GM18861 (cell line): Measurements from ENCODE around the gene FAM227A.
"Not testable (repeated sequence)": the region's sequence is repeated elsewhere in the genome, so short reads cannot be mapped to it uniquely, and the experiment has no call there.

ENCODE experiments used
- ATAC-seq: cut with Tn5 transposase; IDR thresholded peaks from one replicate; pipeline ENCODE4 v1.9.1; 2021; ENCODE audit not compliant: unreplicated experiment

Gene FAM227A

GRCh38 chr22:38612217-38613006, 43.8 kb downstream of the FAM227A start:
- no peak for ATAC-seq

DNA sequence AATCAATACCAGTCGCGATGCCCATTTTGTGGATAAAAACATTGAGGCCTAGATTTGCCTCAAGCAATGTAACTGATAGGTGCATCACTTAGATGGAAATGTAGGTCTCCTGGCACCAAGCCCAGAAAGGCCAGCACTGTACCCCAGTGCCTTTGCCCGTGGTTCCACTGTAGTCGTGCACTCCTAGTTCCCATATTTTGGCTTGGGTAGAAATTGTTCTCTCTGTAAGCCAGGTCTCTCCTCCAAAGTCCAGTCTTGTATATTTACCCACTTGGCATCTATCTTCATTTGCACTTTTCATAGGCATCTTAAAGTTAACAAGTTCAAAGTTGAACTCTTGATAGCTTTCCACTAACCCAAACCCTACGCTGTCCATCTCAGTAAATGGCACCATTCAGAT, 44.6 kb downstream of the FAM227A start:
- ATAC-seq: no peak

DNA sequence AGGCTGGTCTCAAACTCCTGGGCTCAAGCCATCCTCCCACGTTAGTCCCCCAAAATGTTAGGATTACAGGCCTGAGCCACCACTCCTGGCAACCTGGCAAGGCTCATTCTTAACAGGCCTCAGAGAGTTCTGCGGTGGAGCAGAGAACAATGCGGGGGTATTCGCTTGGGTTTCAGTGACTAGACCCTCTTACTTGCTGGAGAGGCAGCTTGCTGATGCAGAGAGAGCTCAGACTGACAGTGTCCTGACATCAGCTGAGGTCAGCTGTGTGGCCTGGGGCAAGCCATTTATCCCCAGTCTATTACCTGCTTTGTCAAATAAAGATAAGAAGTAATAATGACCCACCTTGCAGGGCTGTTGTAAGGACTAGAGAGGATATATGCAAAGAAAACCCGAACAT, 46.0 kb downstream of the FAM227A start:
- no peak for ATAC-seq

- ATAC-seq: no peak
Measured at GRCh38 chr22:38608992-38609750, 47.0 kb downstream of the FAM227A start.

- ATAC-seq: no peak
Measured at GRCh38 chr22:38607680-38608079, 48.5 kb downstream of the FAM227A start.

DNA sequence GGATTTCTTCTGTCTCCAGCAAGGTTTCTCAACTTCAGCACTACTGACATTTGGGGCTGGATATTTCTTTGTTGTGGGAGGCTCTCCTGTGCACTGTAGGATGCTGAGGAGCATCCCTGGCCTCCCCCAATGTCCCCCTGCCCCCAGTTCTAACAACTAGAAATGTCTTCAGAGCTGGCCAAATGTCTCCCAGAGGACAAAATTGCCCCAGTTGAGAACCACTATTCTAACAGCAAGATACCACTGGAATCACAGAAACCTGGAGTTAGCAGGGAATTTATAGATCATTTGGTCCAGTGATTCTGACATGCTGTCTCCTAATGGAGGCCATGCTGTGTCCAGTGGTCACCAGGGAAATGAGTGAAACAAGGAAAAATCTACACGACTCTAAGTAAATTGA, 54.0 kb downstream of the FAM227A start:
- ATAC-seq: no peak

DNA sequence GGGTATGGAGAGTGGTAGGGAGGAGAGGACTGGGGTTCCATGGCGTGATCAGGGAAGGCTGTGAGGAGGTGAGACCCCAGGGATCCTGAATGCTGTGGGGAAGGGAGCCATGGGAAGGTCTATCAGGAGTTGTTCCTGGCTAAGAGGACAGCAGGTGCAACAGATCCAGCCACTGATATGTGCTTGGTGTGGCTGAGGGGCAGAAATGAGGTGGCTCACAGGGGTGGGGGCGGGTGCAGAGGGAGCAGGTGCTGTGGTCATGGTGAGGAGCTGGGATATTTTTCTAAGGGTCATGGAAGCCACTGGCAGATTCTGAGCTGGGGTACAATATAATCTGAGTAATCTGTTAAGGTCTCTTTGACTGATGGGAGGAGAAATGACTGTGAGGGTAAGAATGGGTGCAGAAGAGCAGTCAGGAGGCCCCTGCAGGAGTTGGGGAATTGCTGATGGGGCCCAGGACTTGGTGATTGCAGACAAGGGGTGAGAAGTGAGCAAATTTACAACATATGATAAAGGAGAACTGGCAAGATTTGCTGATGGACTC, 54.9 kb downstream of the FAM227A start:
- ATAC-seq: no peak

- ATAC-seq: no peak
Measured at GRCh38 chr22:38599466-38599865, 56.7 kb downstream of the FAM227A start.

GRCh38 chr22:38582923-38583322, 73.3 kb downstream of the FAM227A start:
- ATAC-seq: not testable (repeated sequence)

DNA sequence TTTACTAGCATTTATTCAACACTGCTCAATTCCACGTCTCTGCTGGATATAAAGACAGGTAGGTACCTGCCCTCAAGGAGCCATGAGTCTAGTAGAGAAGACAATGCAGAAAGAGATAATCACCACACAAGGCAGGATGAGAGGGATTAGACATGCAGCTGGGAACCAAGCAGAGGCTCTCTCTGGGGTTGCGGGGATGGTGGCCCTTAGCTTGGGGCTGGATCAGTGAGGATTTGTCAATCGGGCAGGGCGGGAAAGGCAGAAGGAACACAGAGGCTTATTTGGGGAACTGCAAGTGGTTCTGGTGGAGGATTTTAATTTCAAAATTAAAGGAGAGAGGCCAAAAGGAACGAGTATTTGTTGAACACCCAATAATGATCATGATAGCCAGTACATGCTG, 77.7 kb downstream of the FAM227A start:
- ATAC-seq: no peak

DNA sequence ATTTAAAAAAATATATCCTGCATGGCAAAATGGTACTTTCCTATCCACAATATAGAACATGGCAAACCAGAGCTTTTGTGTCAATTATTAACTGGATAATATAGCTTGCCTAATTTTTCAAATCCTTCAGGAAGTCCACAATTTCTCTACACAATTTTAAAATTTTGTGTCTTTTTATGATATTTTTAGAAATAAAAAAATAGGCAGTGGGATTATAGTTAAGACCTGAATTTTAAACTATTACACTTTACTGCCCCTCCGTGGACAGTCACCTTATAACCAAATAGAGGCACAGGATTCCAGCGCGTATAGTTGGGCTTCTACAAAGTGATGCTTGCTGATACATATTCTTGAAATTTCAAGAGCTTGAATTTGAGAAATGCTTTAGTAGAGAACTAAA, 84.1 kb downstream of the FAM227A start:
- ATAC-seq: no peak

DNA sequence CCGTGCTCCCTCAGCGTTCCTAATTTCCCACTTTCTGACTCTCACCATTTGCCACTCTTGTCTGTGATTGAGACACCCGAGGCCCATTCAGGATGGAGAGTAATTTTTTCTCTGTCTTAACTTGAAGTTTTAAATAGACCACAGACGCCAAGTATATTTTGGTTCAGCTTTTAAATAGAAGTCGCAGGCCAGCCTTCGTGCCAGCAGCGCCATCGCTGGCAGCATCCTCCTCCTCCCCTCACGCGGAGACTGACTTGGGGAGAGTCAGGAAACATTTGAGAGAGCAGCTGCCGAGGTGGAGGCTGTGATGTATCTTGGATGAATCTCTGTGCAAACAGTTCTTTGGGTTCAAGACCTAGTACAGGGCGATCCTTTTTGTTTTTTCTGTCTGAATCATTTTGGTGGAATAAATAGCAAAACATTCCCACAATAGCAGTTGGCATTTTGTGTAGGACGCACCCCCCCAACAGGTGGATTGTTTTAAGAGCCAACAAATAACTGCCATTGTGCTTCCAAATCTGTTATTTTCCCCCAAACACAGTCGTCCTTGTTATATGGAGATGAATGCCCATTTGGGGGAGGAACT, 85.3 kb downstream of the FAM227A start:
- ATAC-seq: no peak

- no peak for ATAC-seq
Measured at GRCh38 chr22:38569972-38570778, 86.0 kb downstream of the FAM227A start, which contains the start of gene DMC1. TSS of gene DMC1 (minus strand) at chr22:38570183. CDS start at chr22:38568256, 1,927 bp downstream.

DNA sequence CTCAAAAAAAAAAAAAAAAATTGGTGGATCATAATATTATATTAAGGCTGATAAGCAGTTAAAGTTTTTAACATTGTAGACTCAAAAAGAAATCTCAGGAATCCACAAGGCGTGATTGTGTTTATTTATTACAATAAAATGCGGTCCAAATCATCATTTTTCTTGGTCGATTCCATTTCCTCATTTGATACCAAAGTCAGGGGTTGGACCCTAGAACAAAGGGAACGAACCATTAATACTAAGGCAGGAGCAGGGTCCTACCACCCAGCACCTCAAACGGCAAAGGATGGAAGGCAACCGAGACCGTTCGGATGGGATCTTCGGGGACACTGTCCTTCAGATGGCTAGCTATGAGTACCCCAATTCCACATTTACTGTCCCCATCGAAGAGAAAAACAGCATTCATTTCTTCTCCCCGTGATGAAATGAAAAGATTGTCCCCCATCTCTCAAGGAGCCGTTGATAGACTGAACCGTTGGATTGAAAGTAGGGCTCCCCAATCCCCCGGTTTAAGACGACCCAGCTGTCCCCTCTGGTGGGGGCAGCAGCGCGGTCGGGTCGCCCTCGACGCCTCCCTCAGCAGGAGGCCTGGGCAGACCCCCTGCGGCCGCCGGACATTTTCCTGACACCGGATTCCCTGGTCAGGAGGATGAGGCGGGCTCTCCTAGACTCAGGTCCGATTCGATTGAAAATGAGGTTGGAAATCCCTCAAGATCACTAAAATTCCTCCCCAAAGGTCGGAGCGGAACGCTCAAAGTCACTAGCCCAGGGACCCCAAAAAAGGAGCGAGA, 86.8 kb downstream of the FAM227A start:
- ATAC-seq: no peak

DNA sequence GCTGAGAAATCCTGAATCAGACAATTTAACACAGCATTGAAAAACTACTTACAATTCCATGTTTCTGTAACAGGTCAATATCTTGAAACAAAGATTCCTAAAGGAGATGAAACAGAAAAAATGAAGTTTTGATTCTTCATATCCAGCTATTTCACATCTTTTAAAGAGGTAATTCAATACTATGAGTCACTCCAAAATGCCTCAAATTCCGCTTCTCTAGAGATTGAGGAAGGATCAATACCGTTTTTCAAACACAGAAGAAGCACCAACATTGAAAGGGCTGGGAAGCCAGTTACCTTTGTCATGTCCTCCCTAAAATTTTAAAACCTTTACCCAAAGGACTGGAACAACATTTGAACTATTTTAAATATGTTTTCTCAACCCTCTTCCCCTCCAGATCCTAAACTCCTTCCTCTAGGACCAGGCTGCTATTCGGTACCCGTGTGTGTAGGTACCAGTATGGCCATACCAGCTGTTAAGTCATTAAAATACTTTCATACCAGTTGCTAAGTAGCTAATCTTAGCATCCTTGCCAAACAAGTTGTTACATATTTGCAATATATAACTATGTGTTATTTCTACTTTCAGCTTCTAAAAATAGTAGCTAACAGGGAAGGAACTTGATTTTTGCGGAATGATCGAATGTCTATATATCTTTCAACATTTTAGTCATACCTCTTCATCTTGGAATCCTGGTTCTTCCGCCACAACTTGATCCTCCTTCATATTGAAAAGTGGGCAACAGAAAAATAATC, 88.5 kb downstream of the FAM227A start:
- ATAC-seq: no peak

DNA sequence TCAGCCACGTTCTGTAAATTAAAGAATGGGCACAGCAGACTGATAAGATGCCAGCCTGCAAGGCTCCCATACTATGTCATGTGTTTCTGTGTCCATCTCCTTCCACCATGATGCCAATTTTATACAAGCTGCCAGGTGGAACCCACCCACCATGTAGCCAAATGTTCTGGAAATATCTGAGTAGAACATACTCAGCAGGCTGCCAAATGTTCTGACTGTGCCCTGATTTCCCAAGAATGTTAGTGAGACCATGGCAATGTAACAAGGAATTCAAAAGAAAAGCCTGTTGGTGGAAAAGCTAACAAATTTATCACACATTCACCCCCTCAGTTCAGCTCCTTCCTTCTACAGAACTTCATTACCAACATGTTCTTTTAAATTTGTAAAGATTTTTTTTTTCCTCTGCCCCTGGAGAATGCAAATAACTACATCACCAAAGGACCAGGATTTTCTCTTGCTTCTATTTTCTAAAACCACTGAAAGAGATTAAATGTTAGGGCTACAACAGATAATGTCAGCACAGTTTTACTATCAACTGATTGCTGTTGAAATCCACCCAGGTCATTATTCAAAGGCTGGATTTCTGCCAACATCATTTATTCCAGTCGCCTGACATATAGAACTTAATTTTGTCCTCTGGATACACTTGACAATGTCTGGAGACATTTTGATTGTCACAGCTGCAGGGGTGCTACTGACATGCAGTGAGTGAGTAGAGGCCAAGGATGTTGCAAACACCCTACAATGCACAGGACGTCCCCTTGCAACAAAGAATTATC, 89.3 kb downstream of the FAM227A start:
- ATAC-seq: no peak

DNA sequence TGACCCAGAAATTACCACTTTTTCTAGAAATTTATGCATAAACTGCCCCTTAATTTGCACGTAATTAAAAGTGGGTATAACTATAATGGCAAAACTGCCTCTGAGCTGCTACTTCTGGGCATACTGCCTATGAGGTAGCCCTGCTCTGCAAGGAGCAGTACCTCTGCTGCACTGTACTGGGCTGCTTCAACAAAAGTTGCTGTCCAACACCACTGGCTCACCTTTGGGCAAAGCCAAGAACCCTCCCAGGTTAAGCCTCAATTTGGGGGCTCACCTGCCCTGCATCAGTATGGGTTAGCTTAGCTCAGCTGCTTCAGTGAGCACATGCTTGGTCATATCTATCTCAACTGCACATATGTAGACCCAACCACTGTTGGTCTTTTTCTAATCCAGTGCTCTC, 90.8 kb downstream of the FAM227A start:
- ATAC-seq: no peak

GRCh38 chr22:38564669-38565068, 91.5 kb downstream of the FAM227A start:
- no peak for ATAC-seq

DNA sequence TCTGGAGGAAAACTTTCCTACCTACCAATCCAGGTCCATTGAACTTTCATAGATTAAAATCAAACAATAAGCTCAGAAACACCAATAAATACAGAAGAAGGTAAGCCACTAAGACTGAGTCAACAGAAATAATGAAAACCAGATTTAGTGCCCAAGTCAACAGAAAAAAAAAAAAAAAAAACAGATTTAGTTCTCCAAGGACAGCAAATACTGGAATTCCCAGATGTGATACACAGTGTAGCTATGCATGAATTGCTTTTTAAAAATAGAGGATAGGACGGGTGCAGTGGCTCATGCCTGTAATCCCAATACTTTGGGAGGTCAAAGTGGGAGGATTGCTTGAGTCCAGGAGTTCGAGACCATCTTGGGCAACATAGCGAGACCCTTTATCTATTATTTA, 101.9 kb downstream of the FAM227A start:
- no peak for ATAC-seq
